SK-N-MC (cell line): ENCODE results near the gene OTX2.

Experiments used
- DNase-seq: peaks from one replicate; pipeline ENCODE4 v3.0.0-alpha.2; 2011; ENCODE audit warnings: low read depth, low spot score
- H3K27ac ChIP-seq: fragments of 200-600 bp; sonication (generic); 2 replicates; pipeline ENCODE4 v1.5.1; 2016; ENCODE audit warnings: mixed run types
- H3K36me3 ChIP-seq: fragments of 200-600 bp; sonication (generic); 2 replicates; pipeline ENCODE4 v1.6.1; 2017; ENCODE audit warnings: antibody characterized with exemption, low read length, mixed read lengths; ENCODE audit not compliant: insufficient read depth
- H3K4me3 ChIP-seq: fragments of 200-600 bp; sonication (generic); 2 replicates; pipeline ENCODE4 v1.5.1; 2016
- H3K9ac ChIP-seq: fragments of 200-600 bp; sonication (generic); 2 replicates; pipeline ENCODE4 v1.8.0; 2017; ENCODE audit warnings: mixed run types, mixed read lengths; ENCODE audit not compliant: insufficient read length
- H3K9me3 ChIP-seq: fragments of 200-600 bp; sonication (generic); 2 replicates; pipeline ENCODE4 v1.6.1; 2017; ENCODE audit warnings: low read depth, mild to moderate bottlenecking, antibody characterized with exemption, low read length, moderate library complexity, mixed read lengths
- EZH2 ChIP-seq: fragments of 200-600 bp; sonication (generic); IDR thresholded peaks from one replicate; pipeline ENCODE4 v1.6.1; 2017; ENCODE audit warnings: antibody characterized with exemption
- FOXP2 ChIP-seq: optimal IDR thresholded peaks from 2 replicates; pipeline ENCODE3; 2011; ENCODE audit warnings: mild to moderate bottlenecking, moderate library complexity; ENCODE audit not compliant: insufficient read depth; ENCODE audit errors: extremely low read length, control extremely low read depth
- POLR2AphosphoS5 ChIP-seq: IDR thresholded peaks from 2 replicates; pipeline ENCODE4 v1.6.1; 2012; ENCODE audit warnings: mild to moderate bottlenecking, low read depth, low read length, borderline replicate concordance

Gene OTX2

DNA sequence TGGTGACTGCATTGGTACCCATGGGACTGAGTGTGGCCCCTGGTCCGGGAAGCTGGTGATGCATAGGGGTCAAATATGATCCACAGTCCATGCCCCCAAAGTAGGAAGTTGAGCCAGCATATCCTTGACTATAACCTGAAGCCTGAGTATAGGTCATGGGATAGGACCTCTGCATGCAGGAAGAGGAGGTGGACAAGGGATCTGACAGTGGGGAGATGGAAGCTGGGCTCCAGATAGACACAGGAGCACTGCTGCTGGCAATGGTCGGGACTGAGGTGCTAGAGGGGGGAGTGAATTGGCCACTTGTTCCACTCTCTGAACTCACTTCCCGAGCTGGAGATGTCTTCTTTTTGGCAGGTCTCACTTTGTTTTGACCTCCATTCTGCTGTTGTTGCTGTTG, 8.4 kb downstream of the OTX2 start:
- Histone ChIP-seq H3K9ac (no peak overlapping the region), H3K27ac (no peak overlapping the region), H3K4me3 (no peak overlapping the region), H3K36me3 (peaks cover 13% of the 10 kb centered on the region; the same call in 1 of the 2 replicates), H3K9me3 (no peaks in the 10 kb centered on the region)
- no peak for TF ChIP-seq FOXP2
- TF ChIP-seq POLR2AphosphoS5 = no peak
- no peak for TF ChIP-seq EZH2
- DNase-seq = no peak

DNA sequence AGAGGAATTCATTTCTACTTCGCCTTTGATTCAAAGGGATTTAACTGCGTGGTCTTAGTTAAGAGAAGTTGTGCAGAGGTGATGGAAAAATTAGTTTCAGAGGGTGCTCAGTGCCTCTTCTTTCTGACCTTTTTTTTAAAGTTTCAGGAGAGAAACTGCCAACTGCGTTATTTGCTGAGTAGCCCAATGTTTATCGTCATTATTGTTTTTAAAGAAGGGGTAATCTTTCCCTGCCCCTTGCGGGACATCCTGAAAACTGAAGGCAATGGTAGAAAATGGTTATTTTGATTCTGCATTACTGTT, 11.0 kb downstream of the OTX2 start:
- Histone ChIP-seq H3K27ac (no peak overlapping the region), H3K9ac (no peak overlapping the region), H3K36me3 (peaks cover 7% of the 10 kb centered on the region; the same call in 1 of the 2 replicates), H3K4me3 (no peak overlapping the region), H3K9me3 (no peaks in the 10 kb centered on the region)
- TF ChIP-seq POLR2AphosphoS5 (no peak), FOXP2 (no peak), EZH2 (no peak)
- DNase-seq = no peak

DNA sequence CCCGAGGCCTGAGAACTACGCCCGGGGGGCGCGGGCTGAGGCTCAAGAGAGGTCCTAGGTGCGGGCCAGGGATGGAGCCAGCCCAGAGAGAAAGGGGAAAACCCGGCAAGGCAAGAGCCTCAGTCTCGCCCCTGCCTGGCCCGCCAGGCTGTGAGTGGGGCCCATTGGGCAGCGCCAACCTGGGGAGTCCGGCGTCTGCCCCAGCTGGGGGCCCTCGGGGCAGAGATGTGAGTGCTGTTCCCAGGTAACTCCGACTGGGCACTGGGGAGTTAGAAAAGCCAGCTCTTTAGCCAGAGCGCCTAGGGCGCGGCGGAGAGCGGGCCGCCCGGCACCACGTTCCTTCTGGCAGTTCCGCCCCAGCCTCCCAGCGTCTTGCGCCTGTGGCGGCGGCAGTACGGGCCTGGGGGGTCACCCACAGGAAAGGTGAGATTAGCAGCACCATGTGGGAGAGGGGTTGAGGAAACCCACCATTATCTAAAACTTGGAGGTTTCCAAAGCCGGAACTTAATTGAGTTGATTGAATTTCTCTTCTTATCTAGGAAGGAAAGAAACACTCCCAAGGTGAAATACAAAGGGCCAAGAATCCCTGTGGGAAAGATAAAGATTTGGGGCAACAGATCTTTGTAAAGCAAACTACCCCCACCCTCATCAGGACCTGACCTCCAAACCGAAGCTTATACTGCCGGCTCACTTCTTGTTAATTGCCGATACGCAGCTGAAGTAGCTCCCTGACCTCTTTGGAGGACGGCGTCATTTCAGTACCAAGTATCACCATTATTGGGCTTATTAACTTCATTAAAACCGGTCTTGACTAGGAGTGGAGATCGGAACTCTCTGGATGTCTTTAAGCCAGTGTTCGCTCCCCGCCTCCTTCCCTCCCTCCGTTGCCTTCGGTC, 11.6 kb downstream of the OTX2 start:
- H3K4me3 ChIP-seq = no peak overlapping the region
- no peak for DNase-seq
- no peak overlapping the region for H3K9ac ChIP-seq
- no peak for TF ChIP-seq FOXP2
- TF ChIP-seq POLR2AphosphoS5 = no peak
- no peak for TF ChIP-seq EZH2
- H3K36me3 ChIP-seq = peaks cover 7% of the 10 kb centered on the region; the same call in 1 of the 2 replicates
- no peaks in the 10 kb centered on the region for H3K9me3 ChIP-seq
- no peak overlapping the region for H3K27ac ChIP-seq

DNA sequence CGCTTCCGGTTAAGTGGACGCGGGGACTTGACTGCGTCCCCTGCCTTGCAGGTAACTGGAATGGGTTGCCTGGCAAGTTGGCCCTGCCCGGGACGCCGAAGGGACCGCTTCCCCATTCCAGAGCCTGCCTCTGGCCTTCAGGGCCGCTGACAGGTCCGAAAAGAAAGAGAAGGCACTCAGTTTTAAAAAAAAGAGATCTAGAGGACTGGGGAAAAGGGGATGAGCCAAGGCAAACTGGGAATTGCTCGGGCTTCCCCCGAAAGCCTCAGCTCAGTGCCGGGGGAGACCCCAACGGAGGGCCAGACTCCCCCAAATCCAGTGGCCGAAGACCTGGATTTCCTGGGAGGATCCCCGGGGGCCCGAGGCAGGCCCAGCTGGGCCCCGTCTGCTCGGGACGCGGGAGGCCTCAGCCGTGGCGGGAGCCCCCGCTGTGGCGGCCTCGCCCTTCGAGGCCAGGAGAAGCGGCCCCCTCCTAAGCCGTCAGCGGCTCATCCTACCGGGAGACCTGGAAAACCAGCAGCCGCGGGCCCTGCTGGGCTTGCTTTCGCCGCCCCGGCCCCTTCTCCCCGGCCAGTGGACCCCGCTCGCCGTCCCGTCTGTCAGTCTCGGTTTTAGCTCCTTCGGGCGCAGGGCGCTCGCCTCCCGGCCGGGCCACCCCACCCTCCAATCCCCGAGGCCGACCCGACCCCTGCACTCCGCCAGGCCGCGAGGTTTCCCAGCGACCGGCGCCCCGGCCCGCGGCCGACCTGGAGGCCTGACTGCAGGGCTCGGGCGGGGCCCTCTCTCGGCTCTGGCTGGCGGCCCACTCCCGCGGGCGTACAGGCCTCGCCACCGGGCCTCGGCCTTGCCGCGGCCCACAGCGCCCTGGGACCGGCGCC, 12.5 kb downstream of the OTX2 start:
- Histone ChIP-seq H3K9me3 (no peaks in the 10 kb centered on the region), H3K4me3 (no peak overlapping the region), H3K9ac (no peak overlapping the region), H3K27ac (no peak overlapping the region), H3K36me3 (peaks cover 7% of the 10 kb centered on the region; the same call in 1 of the 2 replicates)
- no peak for DNase-seq
- TF ChIP-seq POLR2AphosphoS5 (no peak), FOXP2 (no peak), EZH2 (no peak)

DNA sequence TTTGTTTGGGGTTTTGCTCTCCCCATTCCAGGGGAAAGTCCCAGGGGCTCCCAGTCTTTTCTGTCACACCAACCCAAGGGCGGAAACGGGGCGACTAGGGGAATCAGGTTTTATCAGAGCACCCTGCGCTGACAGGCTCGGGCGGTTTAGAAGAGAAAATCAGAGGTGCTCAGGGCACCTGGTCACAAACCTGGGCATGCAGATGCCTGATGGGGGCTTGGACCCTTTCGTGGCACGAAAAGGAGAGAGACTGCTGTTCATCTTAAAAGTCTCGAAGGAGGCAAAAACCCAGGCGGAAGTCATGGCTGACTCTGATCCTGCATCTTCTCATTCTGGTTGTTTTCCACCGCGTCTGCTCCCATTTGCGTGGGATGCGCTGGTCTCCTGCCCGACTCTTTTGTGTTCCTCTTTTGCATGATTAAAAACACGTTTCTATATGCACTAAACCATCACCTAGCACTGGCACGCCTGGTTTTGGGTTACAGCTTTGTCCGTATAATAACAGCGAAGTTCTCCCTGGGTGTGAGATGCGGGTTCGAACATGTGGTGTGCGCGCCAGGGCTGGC, 13.2 kb downstream of the OTX2 start:
- Histone ChIP-seq H3K27ac (no peak overlapping the region), H3K36me3 (peaks cover 7% of the 10 kb centered on the region; the same call in 1 of the 2 replicates), H3K4me3 (no peak overlapping the region), H3K9ac (no peak overlapping the region), H3K9me3 (no peaks in the 10 kb centered on the region)
- no peak for DNase-seq
- no peak for TF ChIP-seq EZH2
- no peak for TF ChIP-seq FOXP2
- TF ChIP-seq POLR2AphosphoS5 = no peak

DNA sequence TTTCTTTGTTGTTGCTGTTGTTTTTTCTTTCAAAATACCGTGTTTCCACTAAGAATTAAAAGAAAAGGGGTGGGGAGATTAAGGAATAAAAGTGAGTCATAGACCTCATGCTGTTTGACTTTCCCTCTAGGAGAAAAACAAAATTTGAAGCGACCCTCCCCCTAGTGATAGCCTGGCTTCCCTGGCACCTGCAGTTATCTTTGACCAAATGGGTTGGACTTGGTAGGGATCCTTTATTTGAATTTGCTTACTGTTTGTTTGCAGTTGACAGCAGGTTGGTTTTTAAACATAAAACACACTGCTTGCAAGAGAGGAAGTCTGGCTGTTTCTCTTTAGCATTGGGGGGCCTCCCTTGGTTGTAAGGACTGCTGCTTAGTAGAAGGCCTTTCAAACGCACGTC, 14.0 kb downstream of the OTX2 start:
- H3K9me3 ChIP-seq = no peaks in the 10 kb centered on the region
- no peak overlapping the region for H3K27ac ChIP-seq
- TF ChIP-seq POLR2AphosphoS5 = no peak
- TF ChIP-seq FOXP2 = no peak
- no peak for TF ChIP-seq EZH2
- 0 out of 2 replicates have a peak, but pooled peaks cover 7% of the 10 kb centered on the region for H3K36me3 ChIP-seq
- H3K9ac ChIP-seq = no peak overlapping the region
- no peak overlapping the region for H3K4me3 ChIP-seq
- DNase-seq = no peak

DNA sequence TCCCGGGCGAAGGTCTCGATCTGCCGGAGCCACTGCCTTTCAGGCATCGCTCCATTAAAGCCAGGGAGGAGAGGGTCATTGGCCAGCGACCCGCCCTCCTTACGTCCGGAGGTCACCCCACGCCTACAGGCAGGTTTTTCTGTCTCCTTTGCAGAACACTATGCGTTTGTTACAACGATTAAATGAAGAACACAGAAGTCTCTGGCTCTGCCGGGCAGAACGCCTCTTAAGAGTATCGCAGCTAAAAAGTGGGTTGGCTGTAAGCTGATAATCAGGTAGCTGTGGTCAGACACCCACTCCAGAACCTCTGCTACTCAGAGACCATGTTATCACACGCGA, 15.0 kb downstream of the OTX2 start:
- TF ChIP-seq POLR2AphosphoS5 = no peak
- no peak for TF ChIP-seq EZH2
- TF ChIP-seq FOXP2 = no peak

DNA sequence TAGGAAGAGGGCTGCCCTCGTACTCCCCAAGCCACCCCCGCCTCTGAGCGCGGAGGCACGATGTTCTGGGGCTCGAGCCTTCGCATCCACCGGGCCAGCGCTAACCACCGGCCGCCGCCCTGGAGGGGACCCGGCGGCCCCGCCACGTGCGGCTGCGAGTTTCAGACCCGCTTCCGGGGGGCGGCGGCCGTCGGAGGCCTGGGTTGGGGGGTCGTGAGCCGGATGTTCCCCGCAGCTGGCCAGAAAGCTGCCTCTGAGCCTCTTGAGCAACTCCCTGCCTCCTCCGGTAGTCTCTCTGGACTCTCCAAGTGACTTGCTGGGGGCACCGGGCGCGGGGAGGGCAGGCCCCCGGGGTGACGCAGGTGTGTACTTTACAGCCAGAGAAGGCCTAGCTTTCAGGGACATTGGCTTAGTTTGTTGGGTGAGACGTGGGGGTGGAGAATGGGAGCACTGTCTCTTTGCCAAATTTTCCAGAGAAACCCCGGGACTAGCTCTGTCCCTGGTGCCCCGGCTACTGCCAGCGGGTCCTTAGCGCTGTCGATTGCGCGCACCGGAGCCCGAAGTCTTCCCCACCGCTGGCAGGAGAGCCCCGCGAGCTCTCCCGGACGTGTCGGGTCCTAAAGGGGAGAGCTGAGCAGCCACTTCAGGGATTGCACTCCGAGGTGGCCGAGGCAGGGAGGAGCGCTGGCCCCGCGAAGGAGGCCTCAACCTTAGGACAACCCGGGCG, 15.6 kb downstream of the OTX2 start:
- DNase-seq = no peak
- TF ChIP-seq POLR2AphosphoS5 (no peak), FOXP2 (no peak), EZH2 (no peak)
- no peaks in the 10 kb centered on the region for H3K9me3 ChIP-seq
- no peaks in the 10 kb centered on the region for H3K36me3 ChIP-seq
- H3K4me3 ChIP-seq = no peak overlapping the region
- H3K9ac ChIP-seq = no peak overlapping the region
- H3K27ac ChIP-seq = no peak overlapping the region

More for the DNA sequence above, 15.0 kb downstream of the OTX2 start:
- no peaks in the 10 kb centered on the region for H3K9me3 ChIP-seq
- no peaks in the 10 kb centered on the region for H3K36me3 ChIP-seq
- no peak for DNase-seq
- no peak overlapping the region for H3K9ac ChIP-seq
- H3K4me3 ChIP-seq = no peak overlapping the region
- no peak overlapping the region for H3K27ac ChIP-seq
